ENCODE measurements around the gene PBX3. TPM values are rescaled to one million over a fixed set of nuclear protein-coding genes. Genes with fewer than 3 reads are reported as not detected.
A peak's percentile ranks its signal among the peaks of the same experiment; 100 is the strongest.

PBX3 gene
- total RNA-seq, 1 experiment from 2014 or later: 46.0 TPM

GRCh38 chr9:125992557-125992956 is 245.4 kb downstream of the PBX3 start:
- Histone ChIP-seq H4K5ac (ENCODE audit: insufficient read length, low read depth, low read length) (no peak overlapping the region), H3K14ac (ENCODE audit: insufficient read depth, low read length) (no peak overlapping the region), H3K9me3 (ENCODE audit: control insufficient read depth, low read depth, low read length) (no peaks in the 10 kb centered on the region), H2AK5ac (ENCODE audit: insufficient read length, low read length) (no peak overlapping the region), H3K4me1 (ENCODE audit: insufficient read depth, low read length) (no peaks in the 10 kb centered on the region), H3K27ac (ENCODE audit: insufficient read length, low read depth, low read length) (no peak overlapping the region), H3T11ph (ENCODE audit: low read length) (no peak overlapping the region), H3K4me2 (ENCODE audit: insufficient read depth, insufficient read length, low read length) (no peak overlapping the region), H4K20me1 (ENCODE audit: control insufficient read depth, insufficient read depth, insufficient read length) (no peaks in the 10 kb centered on the region), H2BK12ac (ENCODE audit: insufficient read length, low read depth, low read length) (no peak overlapping the region), H3K9ac (ENCODE audit: extremely low read depth, insufficient read length, low read length) (no peak overlapping the region), H3K18ac (ENCODE audit: insufficient read length, low read depth, low read length) (no peak overlapping the region), H3K79me2 (ENCODE audit: insufficient read depth, low read length) (no peaks in the 10 kb centered on the region), H4K8ac (replicated peaks; ENCODE audit: insufficient read length, low read depth, low read length) (no peak overlapping the region), H3K27me3 (ENCODE audit: insufficient read depth, low read length) (no peaks in the 10 kb centered on the region), H2BK20ac (ENCODE audit: low read depth, low read length, poor library complexity, severe bottlenecking) (no peak overlapping the region), H2BK15ac (ENCODE audit: low read depth, low read length) (no peak overlapping the region), H3K4ac (ENCODE audit: low read depth, low read length) (no peak overlapping the region), H4K91ac (ENCODE audit: insufficient read length, low read depth, low read length) (no peak overlapping the region), H2BK120ac (ENCODE audit: low read depth, low read length, poor library complexity, severe bottlenecking) (no peak overlapping the region), H3K79me1 (ENCODE audit: insufficient read depth, low read depth, low read length, poor library complexity, severe bottlenecking) (no peaks in the 10 kb centered on the region), H3K23me2 (ENCODE audit: insufficient read length, low read depth, low read length, poor library complexity, severe bottlenecking) (no peaks in the 10 kb centered on the region), H3K23ac (ENCODE audit: insufficient read length, low read depth, low read length) (no peak overlapping the region), H2BK5ac (ENCODE audit: insufficient read length, low read length) (no peak overlapping the region), H2AFZ (ENCODE audit: low read length) (no peak overlapping the region), H3K56ac (ENCODE audit: insufficient read length, low read depth, low read length) (no peak overlapping the region)
- no peak overlapping the region for H3K27ac Mint-ChIP-seq
- peaks cover 4 to 7% of the 10 kb centered on the region in 2 experiments; a peak in 3 of 4 replicates for H3K4me1 Mint-ChIP-seq
- no peaks in the 10 kb centered on the region for H3K36me3 Mint-ChIP-seq (ENCODE audit: insufficient read depth in 1 of 3, low read depth in 3 of 3)
- no peaks in the 10 kb centered on the region for H3K27me3 Mint-ChIP-seq (ENCODE audit: low read depth)
- peak; percentile 19 for DNase-seq
- no peak overlapping the region for H3K4me3 Mint-ChIP-seq
- H3K9me3 Mint-ChIP-seq: no peaks in the 10 kb centered on the region; a peak in 1 of 5 replicates
- no CpG with 5 or more reads among the region's 8 CpGs for WGBS (ENCODE audit: extremely low coverage, insufficient read length, low lambda C conversion rate)
- no peak for TF ChIP-seq CTCF (conservative IDR thresholded peaks at IDR 0.05)
